Right lobe of liver (tissue), 4 donors: ENCODE measurements around the gene RBCK1.

ENCODE experiments used
- CTCF ChIP-seq, 4 donors: fragments of 200-600 bp in 3 of 4; fragments of 450-650 bp in 1 of 4; IDR thresholded peaks; one replicate each; pipeline versions ENCODE4 v1.5.1 to v1.8.0; 2016 to 2022; ENCODE audit warnings: antibody characterized with exemption in 4 of 4, mild to moderate bottlenecking in 2 of 4
- POLR2A ChIP-seq: fragments of 450-650 bp; IDR thresholded peaks from one replicate; pipeline ENCODE4 v1.6.1; 2017; ENCODE audit warnings: antibody characterized with exemption, mild to moderate bottlenecking
- donor health status: DM: no; HTN: no; CAD: no.
- donor health status: DM: no; HTN: no; CAD: no.
- donor health status: DM: no; HTN: yes; CAD: no.

GRCh38 chr20:434221-434620 lies 26.1 kb downstream of the RBCK1 start:
- TF ChIP-seq CTCF (IDR thresholded peaks at IDR 0.05) (no peak), POLR2A (no peak)
